GM23248 (cell line): ENCODE data around the gene TPCN1. TPM values are rescaled to one million over a fixed set of nuclear protein-coding genes. Genes with fewer than 3 reads are reported as not detected.

ENCODE experiments used
- DNase-seq: peaks from one replicate; pipeline ENCODE4 v3.0.0-alpha.2; 2015
- H2AFZ ChIP-seq: fragments of 200-600 bp; sonication (generic); 2 replicates; pipeline ENCODE4 v1.6.1; 2016; ENCODE audit warnings: antibody characterized with exemption
- H3F3A ChIP-seq: fragments of 200-600 bp; sonication (generic); 2 replicates; pipeline ENCODE4 v1.6.1; 2016; ENCODE audit warnings: mild to moderate bottlenecking, antibody characterized with exemption, mixed run types; ENCODE audit not compliant: insufficient read depth
- H3K27ac ChIP-seq: fragments of 200-600 bp; sonication (generic); 2 replicates; pipeline ENCODE4 v1.5.1; 2016; ENCODE audit warnings: mild to moderate bottlenecking
- H3K27me3 ChIP-seq: fragments of 200-600 bp; sonication (generic); replicated peaks from 2 replicates; pipeline ENCODE4 v1.6.1; 2016; ENCODE audit warnings: mild to moderate bottlenecking; ENCODE audit not compliant: insufficient read depth
- H3K36me3 ChIP-seq: fragments of 200-600 bp; sonication (generic); 2 replicates; pipeline ENCODE4 v1.6.1; 2016; ENCODE audit warnings: low read depth, mild to moderate bottlenecking
- H3K4me1 ChIP-seq: fragments of 200-600 bp; sonication (generic); 2 replicates; pipeline ENCODE4 v1.6.1; 2016; ENCODE audit warnings: mild to moderate bottlenecking; ENCODE audit not compliant: insufficient read depth
- H3K4me2 ChIP-seq: fragments of 200-600 bp; sonication (generic); one replicate; pipeline ENCODE4 v1.6.1; 2016; ENCODE audit warnings: mild to moderate bottlenecking; ENCODE audit not compliant: unreplicated experiment
- H3K4me3 ChIP-seq: fragments of 200-600 bp; sonication (generic); 2 replicates; pipeline ENCODE4 v1.5.1; 2016; ENCODE audit warnings: mild to moderate bottlenecking
- H3K79me2 ChIP-seq: fragments of 200-600 bp; sonication (generic); 2 replicates; pipeline ENCODE4 v1.6.1; 2016; ENCODE audit warnings: mild to moderate bottlenecking; ENCODE audit not compliant: insufficient read depth
- H3K9ac ChIP-seq: fragments of 200-600 bp; sonication (generic); 2 replicates; pipeline ENCODE4 v1.6.1; 2016; ENCODE audit warnings: mild to moderate bottlenecking
- H3K9me2 ChIP-seq: fragments of 200-600 bp; sonication (generic); 2 replicates; pipeline ENCODE4 v1.6.1; 2016; ENCODE audit warnings: mixed run types, mild to moderate bottlenecking, moderate library complexity; ENCODE audit not compliant: insufficient read depth
- H3K9me3 ChIP-seq: fragments of 200-600 bp; sonication (generic); one replicate; pipeline ENCODE4 v1.6.1; 2017; ENCODE audit warnings: low read depth
- H4K20me1 ChIP-seq: fragments of 200-600 bp; sonication (generic); 2 replicates; pipeline ENCODE4 v1.6.0; 2016; ENCODE audit not compliant: insufficient read depth
- EZH2 ChIP-seq: fragments of 200-600 bp; sonication (generic); IDR thresholded peaks from 2 replicates; pipeline ENCODE4 v1.6.1; 2018; ENCODE audit warnings: antibody characterized with exemption, mild to moderate bottlenecking; ENCODE audit not compliant: insufficient read depth, poor library complexity, severe bottlenecking
- EZH2phosphoT487 ChIP-seq: fragments of 200-600 bp; sonication (generic); IDR thresholded peaks from 2 replicates; pipeline ENCODE4 v1.6.1; 2018; ENCODE audit warnings: antibody characterized with exemption, moderate library complexity, mild to moderate bottlenecking, low read depth; ENCODE audit not compliant: insufficient read depth
- WGBS, 2 experiments: methylation state at CpG; one replicate each; pipeline ENCODE4 v1.1.6; 2015 to 2017; ENCODE audit warnings: low lambda C conversion rate in 2 of 2, low coverage in 1 of 2; ENCODE audit errors: missing lambda C conversion rate in 2 of 2; 5-methylcytosine and 5-hydroxymethylcytosine counted together
- in situ Hi-C: fragments of 300-500 bp; cut with MboI; formaldehyde crosslinking; loops from 2 replicates; pipeline ENCODE4 v1.15.0; 2020
- polyA plus RNA-seq: library from polyadenylated mRNA; unstranded; fragments of >200 nt; fragmentation: Nextera tagmentation; extraction: Ambion mirVana; gene quantifications from 2 replicates; pipeline ENCODE4 v1.2.1, GENCODE V29; 2016
- total RNA-seq: library from RNA; depleted of rRNA; stranded (reverse); fragments of >200 nt; shearing (Covaris generic); gene quantifications from 2 replicates; pipeline ENCODE4 v1.2.3, GENCODE V29; 2014

Gene TPCN1
- total and polyA plus RNA-seq, 2 experiments from 2014 or later: 9.0 to 15.9 TPM

DNA sequence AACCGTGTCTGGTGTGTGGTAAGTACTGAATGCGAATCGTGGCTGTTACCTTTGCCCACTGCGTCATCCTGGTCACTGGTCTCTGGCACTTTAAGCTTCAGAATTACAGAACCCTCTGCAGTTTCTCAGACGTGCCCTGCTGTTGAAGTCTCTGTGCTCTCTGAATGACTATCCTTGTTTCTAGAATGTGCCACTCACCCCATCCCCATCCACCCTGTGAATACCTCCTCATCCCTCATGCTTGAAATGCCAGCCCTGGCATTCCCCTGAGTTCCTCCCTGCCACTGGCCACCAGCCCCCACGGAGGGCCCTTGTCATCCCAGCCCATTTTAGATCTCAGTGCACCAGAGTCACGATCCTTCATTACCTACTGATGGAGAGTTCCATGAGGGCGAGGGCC, 21.3 kb downstream of the TPCN1 start:
- H3K27me3 ChIP-seq: no peaks in the 10 kb centered on the region
- no peaks in the 10 kb centered on the region for H3K9me3 ChIP-seq
- no peak overlapping the region for H3K4me3 ChIP-seq
- no peaks in the 10 kb centered on the region for H4K20me1 ChIP-seq
- no peak for TF ChIP-seq EZH2
- TF ChIP-seq EZH2phosphoT487: no peak
- H3K4me1 ChIP-seq: peaks cover 27% of the 10 kb centered on the region
- no peaks in the 10 kb centered on the region for H3K9me2 ChIP-seq
- no peaks in the 10 kb centered on the region for H3K36me3 ChIP-seq
- peak overlapping the region; percentile 69; the same call in 1 of the 2 replicates for H3K9ac ChIP-seq
- no peak for DNase-seq
- H3F3A ChIP-seq: peaks cover 25% of the 10 kb centered on the region
- H3K4me2 ChIP-seq: peak overlapping the region; percentile 71
- WGBS, 2 experiments: 96% methylated on average over 8 of the region's 8 CpGs
- in situ Hi-C loops: no loop called here
- H3K27ac ChIP-seq: peak overlapping the region; percentile 91
- H2AFZ ChIP-seq: no peak overlapping the region
- H3K79me2 ChIP-seq: no peaks in the 10 kb centered on the region

- H3K9ac ChIP-seq: no peak overlapping the region
Measured at GRCh38 chr12:113244047-113244460, 22.8 kb downstream of the TPCN1 start.

DNA sequence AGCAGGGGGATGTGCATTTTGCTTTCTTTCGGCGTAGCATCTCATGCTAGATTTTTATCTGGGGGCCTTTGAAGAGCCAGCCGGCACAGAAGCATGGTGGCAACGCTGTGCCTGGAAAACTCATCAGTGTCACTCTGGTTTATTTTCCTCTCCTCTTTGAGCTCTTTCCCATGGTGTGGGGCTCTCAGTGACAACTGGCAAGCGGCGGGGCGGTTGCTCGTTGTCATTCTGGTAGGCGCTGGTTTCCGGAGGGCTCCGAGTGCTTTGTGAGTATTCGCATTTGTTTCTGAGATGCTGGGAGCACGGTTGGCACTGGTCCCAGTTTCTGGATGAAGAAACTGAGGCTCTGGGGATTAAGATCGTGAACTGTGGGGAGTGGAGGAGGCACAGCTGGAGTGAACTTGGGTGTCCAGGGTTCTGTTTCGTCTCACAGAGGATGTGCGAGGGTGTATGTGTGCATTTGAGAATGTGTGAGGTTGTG, 23.3 kb downstream of the TPCN1 start:
- H3K9me2 ChIP-seq: no peaks in the 10 kb centered on the region
- H3K27ac ChIP-seq: no peak overlapping the region
- no peaks in the 10 kb centered on the region for H3K36me3 ChIP-seq
- H4K20me1 ChIP-seq: no peaks in the 10 kb centered on the region
- H3K79me2 ChIP-seq: no peaks in the 10 kb centered on the region
- H3K4me1 ChIP-seq: peaks cover 27% of the 10 kb centered on the region
- WGBS, 2 experiments: 90 to 93% methylated on average over 16 of the region's 16 CpGs
- H3K4me3 ChIP-seq: no peak overlapping the region
- TF ChIP-seq EZH2: no peak
- TF ChIP-seq EZH2phosphoT487: no peak
- no peak overlapping the region for H3K4me2 ChIP-seq
- no peak for DNase-seq
- no peak overlapping the region for H2AFZ ChIP-seq
- H3F3A ChIP-seq: peaks cover 25% of the 10 kb centered on the region
- no peaks in the 10 kb centered on the region for H3K9me3 ChIP-seq
- in situ Hi-C loops: no loop called here
- H3K9ac ChIP-seq: no peak overlapping the region
- no peaks in the 10 kb centered on the region for H3K27me3 ChIP-seq

More at GRCh38 chr12:113244047-113244460, 22.8 kb downstream of the TPCN1 start:
- Histone ChIP-seq H3K9me2 (no peaks in the 10 kb centered on the region), H3K4me2 (no peak overlapping the region), H3K36me3 (no peaks in the 10 kb centered on the region), H3F3A (peaks cover 25% of the 10 kb centered on the region), H3K79me2 (no peaks in the 10 kb centered on the region), H2AFZ (no peak overlapping the region), H3K4me1 (peaks cover 27% of the 10 kb centered on the region), H3K27ac (no peak overlapping the region), H3K9me3 (no peaks in the 10 kb centered on the region), H4K20me1 (no peaks in the 10 kb centered on the region), H3K4me3 (no peak overlapping the region), H3K27me3 (no peaks in the 10 kb centered on the region)
- in situ Hi-C loops: no loop called here
- WGBS, 2 experiments: 61 to 73% methylated on average over 5 of the region's 5 CpGs
- no peak for DNase-seq
- no peak for TF ChIP-seq EZH2
- TF ChIP-seq EZH2phosphoT487: no peak

GRCh38 chr12:113245695-113246477, 24.6 kb downstream of the TPCN1 start:
- Histone ChIP-seq H3K27ac (peak overlapping the region; percentile 56), H3K4me1 (peaks cover 26% of the 10 kb centered on the region), H3K36me3 (no peaks in the 10 kb centered on the region), H3F3A (peaks cover 14% of the 10 kb centered on the region), H3K9ac (peak overlapping the region; percentile 62), H3K4me2 (peak overlapping the region; percentile 55), H3K4me3 (peak overlapping the region; percentile 48), H3K79me2 (no peaks in the 10 kb centered on the region), H2AFZ (peak overlapping the region; percentile 51), H3K27me3 (no peaks in the 10 kb centered on the region), H3K9me3 (no peaks in the 10 kb centered on the region), H3K9me2 (no peaks in the 10 kb centered on the region), H4K20me1 (no peaks in the 10 kb centered on the region)
- in situ Hi-C loops: no loop called here
- 5 to 10% methylated on average over 19 of the region's 19 CpGs for WGBS, 2 experiments
- DNase-seq: peak; percentile 95
- TF ChIP-seq EZH2: no peak
- TF ChIP-seq EZH2phosphoT487: no peak
